IMR-90 (cell line): ENCODE measurements around the gene DPY19L1. TPM values are rescaled to one million over a fixed set of nuclear protein-coding genes. Genes with fewer than 3 reads are reported as not detected.
A peak's percentile ranks its signal among the peaks of the same experiment; 100 is the strongest.

Experiments used
- ATAC-seq: fragments of 200-7000 bp; cut with Tn5 transposase; 2 replicates; pipeline ENCODE4 v1.9.1; 2020; ENCODE audit warnings: low read depth, mild to moderate bottlenecking, moderate library complexity
- BruUV-seq: library from RNA; stranded (reverse); fragments of 400-500 nt; replicated peaks from 2 replicates; lab custom pipeline; 2021; lab: Mats Ljungman, UMichigan
- CTCF ChIA-PET: fragments of 300-600 bp; formaldehyde crosslinking; extraction: SDS; loops from one replicate; lab custom pipeline; 2021; ENCODE audit warnings: antibody characterized with exemption; lab: Yijun Ruan, JAX
- POLR2A ChIA-PET: fragments of 300-600 bp; sonication (Branson Sonifier 250); formaldehyde crosslinking; loops from one replicate; lab custom pipeline; 2022; ENCODE audit warnings: antibody characterized with exemption; ENCODE audit not compliant: unreplicated experiment; lab: Charles Lee
- DNase-seq: peaks from one replicate; pipeline ENCODE4 v3.0.0; 2013
- H2AFZ ChIP-seq: replicated peaks from 2 replicates; pipeline ENCODE3; 2013; ENCODE audit warnings: low read length, mild to moderate bottlenecking; ENCODE audit not compliant: poor library complexity
- H2AK5ac ChIP-seq: 2 replicates; pipeline ENCODE4 v1.6.1; 2013; ENCODE audit warnings: low read depth, low read length, inconsistent platforms
- H2AK9ac ChIP-seq: replicated peaks from 2 replicates; pipeline ENCODE3; 2013; ENCODE audit warnings: mild to moderate bottlenecking, low read depth, low read length, moderate library complexity; ENCODE audit not compliant: poor library complexity
- H2BK120ac ChIP-seq: 2 replicates; pipeline ENCODE4 v1.6.1; 2013; ENCODE audit warnings: low read depth, low read length, inconsistent platforms
- H2BK15ac ChIP-seq: 3 replicates; pipeline ENCODE4 v1.6.1; 2013; ENCODE audit warnings: low read depth, low read length, inconsistent platforms
- H2BK20ac ChIP-seq: 2 replicates; pipeline ENCODE4 v1.6.1; 2013; ENCODE audit warnings: low read depth, mild to moderate bottlenecking, inconsistent platforms, low read length, moderate library complexity
- H2BK5ac ChIP-seq: 2 replicates; pipeline ENCODE4 v1.6.1; 2013; ENCODE audit warnings: mild to moderate bottlenecking, low read depth, low read length, inconsistent platforms; ENCODE audit not compliant: poor library complexity, severe bottlenecking
- H3K14ac ChIP-seq: replicated peaks from 2 replicates; pipeline ENCODE4 v1.6.1; 2013; ENCODE audit warnings: low read depth, low read length, inconsistent platforms
- H3K18ac ChIP-seq: 2 replicates; pipeline ENCODE4 v1.6.1; 2013; ENCODE audit warnings: low read depth, low read length, control low read depth
- H3K23ac ChIP-seq: 2 replicates; pipeline ENCODE4 v1.6.1; 2013; ENCODE audit warnings: low read depth, low read length, inconsistent platforms
- H3K27ac ChIP-seq: 2 replicates; pipeline ENCODE4 v1.5.1; 2013; ENCODE audit warnings: mild to moderate bottlenecking, control low read depth, low read length; ENCODE audit not compliant: insufficient read depth
- H3K27me3 ChIP-seq: 2 replicates; pipeline ENCODE4 v1.6.1; 2013; ENCODE audit warnings: low read length; ENCODE audit not compliant: control insufficient read depth, insufficient read depth
- H3K36me3 ChIP-seq: 2 replicates; pipeline ENCODE4 v1.6.1; 2013; ENCODE audit warnings: low read length, mixed read lengths; ENCODE audit not compliant: control insufficient read depth, insufficient read depth
- H3K4ac ChIP-seq: 2 replicates; pipeline ENCODE4 v1.6.1; 2013; ENCODE audit warnings: low read depth, low read length, inconsistent platforms
- H3K4me1 ChIP-seq: 2 replicates; pipeline ENCODE4 v1.6.1; 2013; ENCODE audit warnings: low read length, mixed read lengths; ENCODE audit not compliant: control insufficient read depth, insufficient read depth
- H3K4me2 ChIP-seq: 2 replicates; pipeline ENCODE4 v1.6.1; 2013; ENCODE audit warnings: low read depth, mild to moderate bottlenecking, control low read depth, low read length, moderate library complexity
- H3K4me3 ChIP-seq: 2 replicates; pipeline ENCODE4 v1.5.1; 2013; ENCODE audit warnings: low read depth, mild to moderate bottlenecking, control low read depth, low read length, moderate library complexity; ENCODE audit not compliant: insufficient read depth
- H3K56ac ChIP-seq: 2 replicates; pipeline ENCODE4 v1.6.1; 2013; ENCODE audit warnings: low read length, inconsistent platforms; ENCODE audit not compliant: insufficient read depth; ENCODE audit errors: extremely low read depth
- H3K79me1 ChIP-seq, 2 experiments: 2 replicates each; pipeline ENCODE4 v1.6.1; 2013; ENCODE audit warnings: low read length in 2 of 2, inconsistent platforms in 1 of 2, low read depth in 1 of 2
- H3K9ac ChIP-seq: 2 replicates; pipeline ENCODE4 v1.6.1; 2013; ENCODE audit warnings: low read depth, low read length, control low read depth
- H3K9me1 ChIP-seq: 2 replicates; pipeline ENCODE4 v1.6.1; 2013; ENCODE audit warnings: low read length, inconsistent platforms; ENCODE audit not compliant: insufficient read depth
- H3K9me3 ChIP-seq: 2 replicates; pipeline ENCODE4 v1.6.1; 2013; ENCODE audit warnings: low read length; ENCODE audit not compliant: control insufficient read depth, insufficient read depth
- H4K20me1 ChIP-seq: 2 replicates; pipeline ENCODE4 v1.6.1; 2013; ENCODE audit warnings: low read length, inconsistent platforms; ENCODE audit not compliant: insufficient read depth
- H4K5ac ChIP-seq: 2 replicates; pipeline ENCODE4 v1.6.1; 2013; ENCODE audit warnings: mild to moderate bottlenecking, low read depth, low read length, control low read depth
- H4K8ac ChIP-seq, 2 experiments: 2 replicates each; pipeline ENCODE4 v1.6.1; 2013; ENCODE audit warnings: low read depth in 2 of 2, low read length in 2 of 2, control low read depth in 1 of 2, inconsistent platforms in 1 of 2
- H4K91ac ChIP-seq: 2 replicates; pipeline ENCODE4 v1.6.1; 2013; ENCODE audit warnings: low read depth, low read length, inconsistent platforms; ENCODE audit not compliant: insufficient read depth
- CTCF ChIP-seq: conservative IDR thresholded peaks from 2 replicates; pipeline ENCODE4 v1.5.1; 2012; ENCODE audit warnings: mild to moderate bottlenecking, low read depth, low read length, improper control_type of control experiment
- MXI1 ChIP-seq: IDR thresholded peaks from 2 replicates; pipeline ENCODE4 v1.6.1; 2012; ENCODE audit warnings: low read depth, mild to moderate bottlenecking, low read length, moderate library complexity, borderline replicate concordance
- RAD21 ChIP-seq: IDR thresholded peaks from 2 replicates; pipeline ENCODE4 v1.6.1; 2012; ENCODE audit warnings: low read length, improper control_type of control experiment
- WGBS, 2 experiments: methylation state at CpG; one replicate each; pipeline versions ENCODE4 v1.1.5 to v1.1.7; 2013; ENCODE audit warnings: missing lambda C conversion rate in 2 of 2; ENCODE audit not compliant: insufficient read length in 1 of 2; ENCODE audit errors: extremely low coverage in 2 of 2; 5-methylcytosine and 5-hydroxymethylcytosine counted together
- dilution Hi-C: fragments of 300-500 bp; cut with HindIII; formaldehyde crosslinking; loops from one replicate; pipeline ENCODE4 v1.14.3; 2018; ENCODE audit warnings: low sequenced_read_pairs; ENCODE audit not compliant: unreplicated experiment
- in situ Hi-C: fragments of 300-500 bp; cut with MboI; formaldehyde crosslinking; loops from 3 replicates; pipeline ENCODE4 v1.14.3; 2019; ENCODE audit warnings: low sequenced_read_pairs, inconsistent platforms, mixed read lengths
- intact Hi-C: fragments of 100-400 bp; cut with micrococcal nuclease; formaldehyde crosslinking; loops from 2 replicates; pipeline ENCODE4 v1.10.0; 2022
- polyA plus RNA-seq, 3 experiments: library from polyadenylated mRNA; depleted of rRNA; stranded (reverse); fragments of >200 nt; gene quantifications; 2 replicates each; pipeline ENCODE4 v1.2.3, GENCODE V29; 2012; ENCODE audit warnings: low replicate concordance in 1 of 3
- total RNA-seq: library from RNA; depleted of rRNA; stranded (reverse); fragments of >200 nt; gene quantifications from 2 replicates; pipeline ENCODE4 v1.2.3, GENCODE V29; 2012

Gene DPY19L1
- total and polyA plus RNA-seq, 2 of the 4 experiments (the other 2 are of a cell fraction), result 12.1 to 12.2 TPM

- H3K9ac ChIP-seq, result no peak overlapping the region
- no peak overlapping the region for H3K56ac ChIP-seq
- peaks cover 21 to 42% of the 10 kb centered on the region in 2 experiments for H3K79me1 ChIP-seq
- TSS peak; percentile 42 for BruUV-seq
- POLR2A ChIA-PET, result no interaction called here
- no peak overlapping the region for H2AK9ac ChIP-seq
- H2AFZ ChIP-seq, result peak overlapping the region; percentile 1
- H2BK120ac ChIP-seq, result no peak overlapping the region
- CTCF ChIA-PET, result interaction anchor here (1.3 kb wide), 1 partner anchor 96 kb away, joined by 3 read pairs; no protein-coding TSS in a partner anchor
- no peak overlapping the region for H2BK15ac ChIP-seq
- no peak overlapping the region for H4K91ac ChIP-seq
- H3K27me3 ChIP-seq, result no peaks in the 10 kb centered on the region
- H3K4me2 ChIP-seq, result peak overlapping the region; percentile 93
- H3K27ac ChIP-seq, result no peak overlapping the region
- H3K4me3 ChIP-seq, result peak overlapping the region; percentile 22; the same call in 1 of the 2 replicates
- ATAC-seq, result no peak
- peaks cover 4% of the 10 kb centered on the region for H3K9me1 ChIP-seq
- H4K8ac ChIP-seq, result no peak overlapping the region
- peaks cover 12% of the 10 kb centered on the region; the same call in 1 of the 2 replicates for H4K20me1 ChIP-seq
- dilution Hi-C loops, result no loop called here
- no peak overlapping the region for H3K4ac ChIP-seq
- H2BK20ac ChIP-seq, result no peak overlapping the region
- H2AK5ac ChIP-seq, result no peak overlapping the region
- DNase-seq, result peak; percentile 56
- H3K9me3 ChIP-seq, result no peaks in the 10 kb centered on the region
- TF ChIP-seq RAD21 (peak; percentile 27; the same call in 1 of the 2 replicates), CTCF (peak; percentile 23; the same call in 1 of the 2 replicates), MXI1 (no peak)
- H3K4me1 ChIP-seq, result peaks cover 2% of the 10 kb centered on the region; the same call in 1 of the 2 replicates
- intact Hi-C loops, result loop anchor here (5.0 to 10.0 kb wide), 4 partner anchors 98 to 941 kb away; no protein-coding TSS in a partner anchor
- H2BK5ac ChIP-seq, result no peak overlapping the region
- WGBS, 2 experiments, result 10% methylated on average over 2 of the region's 5 CpGs; no CpG with 5 or more reads in 1 of the 2 experiments
- in situ Hi-C loops, result no loop called here
- no peak overlapping the region for H3K14ac ChIP-seq
- no peak overlapping the region for H3K18ac ChIP-seq
- H3K23ac ChIP-seq, result 0 out of 2 replicates have a peak overlapping the region, but pooled peaks have one; percentile 33
- H3K36me3 ChIP-seq, result no peaks in the 10 kb centered on the region
- no peak overlapping the region for H4K5ac ChIP-seq
Measured at GRCh38 chr7:35035511-35035961, 1.7 kb downstream of the DPY19L1 start.
